HEK293 (cell line): ENCODE data around the gene ESR1.

Experiments used
- BCL11B ChIP-seq: fragments of 450-650 bp; formaldehyde crosslinking; IDR thresholded peaks from 2 replicates; pipeline ENCODE4 v1.5.1; 2016; ENCODE audit warnings: low read depth, missing biosample characterization, missing genetic modification characterization
- EGR2 ChIP-seq: fragments of 450-650 bp; formaldehyde crosslinking; IDR thresholded peaks from 2 replicates; pipeline ENCODE4 v1.5.1; 2016; ENCODE audit warnings: low read depth, missing biosample characterization, missing genetic modification characterization
- KLF16 ChIP-seq: fragments of 450-650 bp; formaldehyde crosslinking; IDR thresholded peaks from 2 replicates; pipeline ENCODE4 v1.5.1; 2017; ENCODE audit warnings: missing biosample characterization, missing genetic modification characterization
- KLF9 ChIP-seq: fragments of 450-650 bp; formaldehyde crosslinking; IDR thresholded peaks from 2 replicates; pipeline ENCODE4 v1.5.1; 2016; ENCODE audit warnings: missing biosample characterization, missing genetic modification characterization, low read depth
- RBAK ChIP-seq: fragments of 450-650 bp; formaldehyde crosslinking; IDR thresholded peaks from 2 replicates; pipeline ENCODE4 v1.5.1; 2016; ENCODE audit warnings: missing biosample characterization, missing genetic modification characterization
- REPIN1 ChIP-seq: fragments of 450-650 bp; formaldehyde crosslinking; IDR thresholded peaks from 2 replicates; pipeline ENCODE4 v1.5.1; 2017; ENCODE audit warnings: missing biosample characterization, missing genetic modification characterization, low read depth
- SCRT2 ChIP-seq: fragments of 450-650 bp; formaldehyde crosslinking; IDR thresholded peaks from 2 replicates; pipeline ENCODE4 v1.5.1; 2016; ENCODE audit warnings: missing biosample characterization, missing genetic modification characterization
- SP7 ChIP-seq: fragments of 450-650 bp; formaldehyde crosslinking; IDR thresholded peaks from 2 replicates; pipeline ENCODE4 v1.5.1; 2016; ENCODE audit warnings: missing biosample characterization, missing genetic modification characterization
- ZNF132 ChIP-seq: fragments of 450-650 bp; formaldehyde crosslinking; IDR thresholded peaks from 2 replicates; pipeline ENCODE4 v1.5.1; 2017; ENCODE audit warnings: missing biosample characterization, missing genetic modification characterization, borderline replicate concordance
- ZNF133 ChIP-seq: fragments of 450-650 bp; formaldehyde crosslinking; IDR thresholded peaks from 2 replicates; pipeline ENCODE4 v1.5.1; 2016; ENCODE audit warnings: missing biosample characterization, missing genetic modification characterization
- ZNF155 ChIP-seq: fragments of 450-650 bp; formaldehyde crosslinking; IDR thresholded peaks from 2 replicates; pipeline ENCODE4 v1.5.1; 2016; ENCODE audit warnings: missing biosample characterization, missing genetic modification characterization
- ZNF16 ChIP-seq: fragments of 450-650 bp; formaldehyde crosslinking; IDR thresholded peaks from 2 replicates; pipeline ENCODE4 v1.5.1; 2016; ENCODE audit warnings: low read depth, missing biosample characterization, missing genetic modification characterization
- ZNF302 ChIP-seq: fragments of 450-650 bp; formaldehyde crosslinking; IDR thresholded peaks from 2 replicates; pipeline ENCODE4 v1.5.1; 2016; ENCODE audit warnings: missing biosample characterization, missing genetic modification characterization, low read depth
- ZNF341 ChIP-seq: fragments of 450-650 bp; formaldehyde crosslinking; IDR thresholded peaks from 2 replicates; pipeline ENCODE4; 2016; ENCODE audit warnings: low read depth, missing biosample characterization, missing genetic modification characterization
- ZNF354C ChIP-seq: fragments of 450-650 bp; formaldehyde crosslinking; IDR thresholded peaks from 2 replicates; pipeline ENCODE4 v1.5.1; 2016; ENCODE audit warnings: missing biosample characterization, missing genetic modification characterization, low read depth, borderline replicate concordance
- ZNF394 ChIP-seq: fragments of 450-650 bp; formaldehyde crosslinking; IDR thresholded peaks from 2 replicates; pipeline ENCODE4 v1.5.1; 2016; ENCODE audit warnings: missing biosample characterization, missing genetic modification characterization, mild to moderate bottlenecking, moderate library complexity, borderline replicate concordance
- ZNF510 ChIP-seq: fragments of 450-650 bp; formaldehyde crosslinking; IDR thresholded peaks from 2 replicates; pipeline ENCODE4 v1.5.1; 2018; ENCODE audit warnings: mild to moderate bottlenecking, missing genetic modification characterization, missing biosample characterization; ENCODE audit not compliant: insufficient replicate concordance
- ZNF514 ChIP-seq: fragments of 450-650 bp; formaldehyde crosslinking; IDR thresholded peaks from 2 replicates; pipeline ENCODE4 v1.5.1; 2016; ENCODE audit warnings: missing biosample characterization, missing genetic modification characterization
- ZNF558 ChIP-seq: fragments of 450-650 bp; formaldehyde crosslinking; IDR thresholded peaks from 2 replicates; pipeline ENCODE4 v1.5.1; 2016; ENCODE audit warnings: missing biosample characterization, missing genetic modification characterization
- ZNF626 ChIP-seq: fragments of 450-650 bp; sonication (Bioruptor Pico); formaldehyde crosslinking; IDR thresholded peaks from 2 replicates; pipeline ENCODE4 v1.5.1; 2018; ENCODE audit warnings: missing biosample characterization, missing genetic modification characterization, inconsistent platforms
- ZNF629 ChIP-seq: fragments of 450-650 bp; formaldehyde crosslinking; IDR thresholded peaks from 2 replicates; pipeline ENCODE4 v1.5.1; 2017; ENCODE audit warnings: missing biosample characterization, missing genetic modification characterization
- ZNF76 ChIP-seq: fragments of 450-650 bp; formaldehyde crosslinking; IDR thresholded peaks from 2 replicates; pipeline ENCODE4; 2016; ENCODE audit warnings: low read depth, missing biosample characterization, missing genetic modification characterization, borderline replicate concordance
- ZNF792 ChIP-seq: fragments of 450-650 bp; formaldehyde crosslinking; IDR thresholded peaks from 2 replicates; pipeline ENCODE4 v1.5.1; 2016; ENCODE audit warnings: missing biosample characterization, missing genetic modification characterization
- ZNF837 ChIP-seq: fragments of 450-650 bp; formaldehyde crosslinking; IDR thresholded peaks from 2 replicates; pipeline ENCODE4 v1.5.1; 2016; ENCODE audit warnings: missing biosample characterization, missing genetic modification characterization
- ZNF843 ChIP-seq: fragments of 450-650 bp; formaldehyde crosslinking; IDR thresholded peaks from 2 replicates; pipeline ENCODE4 v1.5.1; 2016; ENCODE audit warnings: missing biosample characterization, missing genetic modification characterization
- TF ChIP-seq, protein P1 (sequence below): fragments of 450-650 bp; formaldehyde crosslinking; IDR thresholded peaks from 2 replicates; pipeline ENCODE4 v1.5.1; 2016; ENCODE audit warnings: missing biosample characterization, missing genetic modification characterization
- TF ChIP-seq, protein P2 (sequence below): fragments of 450-650 bp; formaldehyde crosslinking; IDR thresholded peaks from 2 replicates; pipeline ENCODE4 v1.5.1; 2016; ENCODE audit warnings: missing biosample characterization, missing genetic modification characterization, borderline replicate concordance
- TF ChIP-seq, protein P3 (sequence below): sonication (generic); formaldehyde crosslinking; IDR thresholded peaks from 2 replicates; pipeline ENCODE4 v1.8.1; 2022; ENCODE audit warnings: mild to moderate bottlenecking, moderate library complexity, missing genetic modification reagents
- TF ChIP-seq, protein P4 (sequence below): fragments of 450-650 bp; formaldehyde crosslinking; IDR thresholded peaks from 2 replicates; pipeline ENCODE4 v1.5.1; 2017; ENCODE audit warnings: missing biosample characterization, missing genetic modification characterization
- TF ChIP-seq, protein P5 (sequence below): fragments of 450-650 bp; formaldehyde crosslinking; IDR thresholded peaks from 2 replicates; pipeline ENCODE4 v1.5.1; 2016; ENCODE audit warnings: missing biosample characterization, missing genetic modification characterization

ESR1 gene

DNA sequence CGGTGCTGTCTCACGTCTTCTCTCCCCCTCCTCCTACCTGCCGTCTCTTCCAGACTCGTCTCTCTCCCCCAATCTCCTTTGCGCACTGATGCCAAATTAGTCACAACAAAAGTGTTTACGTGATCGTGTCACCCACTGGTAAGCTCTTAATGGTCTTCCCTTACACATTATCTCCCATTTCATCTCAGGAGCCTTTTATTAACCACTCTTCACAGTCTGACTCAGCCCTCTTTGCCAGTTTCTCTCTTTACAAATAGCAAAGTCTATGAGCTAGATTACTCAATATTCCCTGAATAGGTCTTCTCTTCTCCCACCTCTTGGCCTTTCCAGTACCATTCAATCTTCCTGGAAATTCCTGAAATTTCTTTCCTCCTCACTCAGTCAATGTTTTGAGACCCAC lies 247.0 kb downstream of the ESR1 start (continued):
- TF ChIP-seq, protein P1, sequence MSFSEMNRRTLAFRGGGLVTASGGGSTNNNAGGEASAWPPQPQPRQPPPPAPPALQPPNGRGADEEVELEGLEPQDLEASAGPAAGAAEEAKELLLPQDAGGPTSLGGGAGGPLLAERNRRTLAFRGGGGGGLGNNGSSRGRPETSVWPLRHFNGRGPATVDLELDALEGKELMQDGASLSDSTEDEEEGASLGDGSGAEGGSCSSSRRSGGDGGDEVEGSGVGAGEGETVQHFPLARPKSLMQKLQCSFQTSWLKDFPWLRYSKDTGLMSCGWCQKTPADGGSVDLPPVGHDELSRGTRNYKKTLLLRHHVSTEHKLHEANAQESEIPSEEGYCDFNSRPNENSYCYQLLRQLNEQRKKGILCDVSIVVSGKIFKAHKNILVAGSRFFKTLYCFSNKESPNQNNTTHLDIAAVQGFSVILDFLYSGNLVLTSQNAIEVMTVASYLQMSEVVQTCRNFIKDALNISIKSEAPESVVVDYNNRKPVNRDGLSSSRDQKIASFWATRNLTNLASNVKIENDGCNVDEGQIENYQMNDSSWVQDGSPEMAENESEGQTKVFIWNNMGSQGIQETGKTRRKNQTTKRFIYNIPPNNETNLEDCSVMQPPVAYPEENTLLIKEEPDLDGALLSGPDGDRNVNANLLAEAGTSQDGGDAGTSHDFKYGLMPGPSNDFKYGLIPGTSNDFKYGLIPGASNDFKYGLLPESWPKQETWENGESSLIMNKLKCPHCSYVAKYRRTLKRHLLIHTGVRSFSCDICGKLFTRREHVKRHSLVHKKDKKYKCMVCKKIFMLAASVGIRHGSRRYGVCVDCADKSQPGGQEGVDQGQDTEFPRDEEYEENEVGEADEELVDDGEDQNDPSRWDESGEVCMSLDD: no peak
- TF ChIP-seq ZNF626 (no peak), ZNF629 (tag by site-specific recombination) (peak; percentile 93), ZNF792 (no peak), ZNF558 (tag by site-specific recombination) (0 out of 2 replicates have a peak, but pooled peaks have one; percentile 18), ZNF155 (tag by site-specific recombination) (no peak), KLF9 (tag by site-specific recombination) (no peak), ZNF510 (tag by site-specific recombination) (no peak), ZNF132 (no peak), REPIN1 (tag by site-specific recombination) (no peak), KLF16 (tag by site-specific recombination) (no peak), ZNF514 (tag by site-specific recombination) (no peak), ZNF394 (tag by site-specific recombination) (peak; percentile 59; the same call in 1 of the 2 replicates), ZNF302 (tag by site-specific recombination) (no peak), ZNF341 (tag by site-specific recombination) (no peak), SCRT2 (tag by site-specific recombination) (no peak), ZNF837 (tag by site-specific recombination) (no peak), BCL11B (tag by site-specific recombination) (no peak), ZNF16 (tag by site-specific recombination) (no peak), ZNF76 (no peak), ZNF133 (tag by site-specific recombination) (no peak), ZNF843 (tag by site-specific recombination) (peak; percentile 82), RBAK (tag by site-specific recombination) (no peak), SP7 (peak; percentile 98), EGR2 (tag by site-specific recombination) (peak; percentile 41; the same call in 1 of the 2 replicates), ZNF354C (tag by site-specific recombination) (no peak)
- TF ChIP-seq, protein P2, sequence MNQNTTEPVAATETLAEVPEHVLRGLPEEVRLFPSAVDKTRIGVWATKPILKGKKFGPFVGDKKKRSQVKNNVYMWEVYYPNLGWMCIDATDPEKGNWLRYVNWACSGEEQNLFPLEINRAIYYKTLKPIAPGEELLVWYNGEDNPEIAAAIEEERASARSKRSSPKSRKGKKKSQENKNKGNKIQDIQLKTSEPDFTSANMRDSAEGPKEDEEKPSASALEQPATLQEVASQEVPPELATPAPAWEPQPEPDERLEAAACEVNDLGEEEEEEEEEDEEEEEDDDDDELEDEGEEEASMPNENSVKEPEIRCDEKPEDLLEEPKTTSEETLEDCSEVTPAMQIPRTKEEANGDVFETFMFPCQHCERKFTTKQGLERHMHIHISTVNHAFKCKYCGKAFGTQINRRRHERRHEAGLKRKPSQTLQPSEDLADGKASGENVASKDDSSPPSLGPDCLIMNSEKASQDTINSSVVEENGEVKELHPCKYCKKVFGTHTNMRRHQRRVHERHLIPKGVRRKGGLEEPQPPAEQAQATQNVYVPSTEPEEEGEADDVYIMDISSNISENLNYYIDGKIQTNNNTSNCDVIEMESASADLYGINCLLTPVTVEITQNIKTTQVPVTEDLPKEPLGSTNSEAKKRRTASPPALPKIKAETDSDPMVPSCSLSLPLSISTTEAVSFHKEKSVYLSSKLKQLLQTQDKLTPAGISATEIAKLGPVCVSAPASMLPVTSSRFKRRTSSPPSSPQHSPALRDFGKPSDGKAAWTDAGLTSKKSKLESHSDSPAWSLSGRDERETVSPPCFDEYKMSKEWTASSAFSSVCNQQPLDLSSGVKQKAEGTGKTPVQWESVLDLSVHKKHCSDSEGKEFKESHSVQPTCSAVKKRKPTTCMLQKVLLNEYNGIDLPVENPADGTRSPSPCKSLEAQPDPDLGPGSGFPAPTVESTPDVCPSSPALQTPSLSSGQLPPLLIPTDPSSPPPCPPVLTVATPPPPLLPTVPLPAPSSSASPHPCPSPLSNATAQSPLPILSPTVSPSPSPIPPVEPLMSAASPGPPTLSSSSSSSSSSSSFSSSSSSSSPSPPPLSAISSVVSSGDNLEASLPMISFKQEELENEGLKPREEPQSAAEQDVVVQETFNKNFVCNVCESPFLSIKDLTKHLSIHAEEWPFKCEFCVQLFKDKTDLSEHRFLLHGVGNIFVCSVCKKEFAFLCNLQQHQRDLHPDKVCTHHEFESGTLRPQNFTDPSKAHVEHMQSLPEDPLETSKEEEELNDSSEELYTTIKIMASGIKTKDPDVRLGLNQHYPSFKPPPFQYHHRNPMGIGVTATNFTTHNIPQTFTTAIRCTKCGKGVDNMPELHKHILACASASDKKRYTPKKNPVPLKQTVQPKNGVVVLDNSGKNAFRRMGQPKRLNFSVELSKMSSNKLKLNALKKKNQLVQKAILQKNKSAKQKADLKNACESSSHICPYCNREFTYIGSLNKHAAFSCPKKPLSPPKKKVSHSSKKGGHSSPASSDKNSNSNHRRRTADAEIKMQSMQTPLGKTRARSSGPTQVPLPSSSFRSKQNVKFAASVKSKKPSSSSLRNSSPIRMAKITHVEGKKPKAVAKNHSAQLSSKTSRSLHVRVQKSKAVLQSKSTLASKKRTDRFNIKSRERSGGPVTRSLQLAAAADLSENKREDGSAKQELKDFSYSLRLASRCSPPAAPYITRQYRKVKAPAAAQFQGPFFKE: no peak
- TF ChIP-seq, protein P3, sequence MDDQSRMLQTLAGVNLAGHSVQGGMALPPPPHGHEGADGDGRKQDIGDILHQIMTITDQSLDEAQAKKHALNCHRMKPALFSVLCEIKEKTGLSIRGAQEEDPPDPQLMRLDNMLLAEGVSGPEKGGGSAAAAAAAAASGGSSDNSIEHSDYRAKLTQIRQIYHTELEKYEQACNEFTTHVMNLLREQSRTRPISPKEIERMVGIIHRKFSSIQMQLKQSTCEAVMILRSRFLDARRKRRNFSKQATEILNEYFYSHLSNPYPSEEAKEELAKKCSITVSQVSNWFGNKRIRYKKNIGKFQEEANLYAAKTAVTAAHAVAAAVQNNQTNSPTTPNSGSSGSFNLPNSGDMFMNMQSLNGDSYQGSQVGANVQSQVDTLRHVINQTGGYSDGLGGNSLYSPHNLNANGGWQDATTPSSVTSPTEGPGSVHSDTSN: no peak
- TF ChIP-seq, protein P4, sequence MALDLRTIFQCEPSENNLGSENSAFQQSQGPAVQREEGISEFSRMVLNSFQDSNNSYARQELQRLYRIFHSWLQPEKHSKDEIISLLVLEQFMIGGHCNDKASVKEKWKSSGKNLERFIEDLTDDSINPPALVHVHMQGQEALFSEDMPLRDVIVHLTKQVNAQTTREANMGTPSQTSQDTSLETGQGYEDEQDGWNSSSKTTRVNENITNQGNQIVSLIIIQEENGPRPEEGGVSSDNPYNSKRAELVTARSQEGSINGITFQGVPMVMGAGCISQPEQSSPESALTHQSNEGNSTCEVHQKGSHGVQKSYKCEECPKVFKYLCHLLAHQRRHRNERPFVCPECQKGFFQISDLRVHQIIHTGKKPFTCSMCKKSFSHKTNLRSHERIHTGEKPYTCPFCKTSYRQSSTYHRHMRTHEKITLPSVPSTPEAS (tag by site-specific recombination): no peak
- TF ChIP-seq, protein P5, sequence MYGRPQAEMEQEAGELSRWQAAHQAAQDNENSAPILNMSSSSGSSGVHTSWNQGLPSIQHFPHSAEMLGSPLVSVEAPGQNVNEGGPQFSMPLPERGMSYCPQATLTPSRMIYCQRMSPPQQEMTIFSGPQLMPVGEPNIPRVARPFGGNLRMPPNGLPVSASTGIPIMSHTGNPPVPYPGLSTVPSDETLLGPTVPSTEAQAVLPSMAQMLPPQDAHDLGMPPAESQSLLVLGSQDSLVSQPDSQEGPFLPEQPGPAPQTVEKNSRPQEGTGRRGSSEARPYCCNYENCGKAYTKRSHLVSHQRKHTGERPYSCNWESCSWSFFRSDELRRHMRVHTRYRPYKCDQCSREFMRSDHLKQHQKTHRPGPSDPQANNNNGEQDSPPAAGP (tag by site-specific recombination): no peak
